Natural killer cell (primary cell): ENCODE data around the gene DISP1. TPM values are rescaled to one million over a fixed set of nuclear protein-coding genes. Genes with fewer than 3 reads are reported as not detected.

Experiments used
- ATAC-seq, 3 donors: fragments of 150-1000 bp in 2 of 3; fragments of 200-7000 bp in 1 of 3; cut with Tn5 transposase; 1 replicate in 1 of 3; 2 replicates in 2 of 3; pipeline ENCODE4 v1.10.0; 2021; ENCODE audit warnings: mild to moderate bottlenecking in 2 of 3, moderate library complexity in 2 of 3
- DNase-seq, 2 donors: peaks; one replicate each; pipeline versions ENCODE4 v3.0.0 to v3.0.0-alpha.2; 2013 to 2021; ENCODE audit warnings: mixed read lengths in 1 of 2
- H3K27ac ChIP-seq: one replicate; pipeline ENCODE4 v1.5.1; 2013; ENCODE audit warnings: mild to moderate bottlenecking, low read length
- H3K27me3 ChIP-seq: one replicate; pipeline ENCODE4 v1.6.1; 2013; ENCODE audit warnings: low read length; ENCODE audit not compliant: control insufficient read depth, insufficient read depth
- H3K36me3 ChIP-seq: one replicate; pipeline ENCODE4 v1.6.1; 2013; ENCODE audit warnings: low read length; ENCODE audit not compliant: control insufficient read depth, insufficient read depth
- H3K4me1 ChIP-seq: one replicate; pipeline ENCODE4 v1.6.1; 2013; ENCODE audit warnings: low read length; ENCODE audit not compliant: control insufficient read depth, insufficient read depth
- H3K4me3 ChIP-seq: one replicate; pipeline ENCODE4 v1.5.1; 2013; ENCODE audit warnings: low read length
- H3K9me3 ChIP-seq: one replicate; pipeline ENCODE4 v1.6.1; 2013; ENCODE audit warnings: low read length; ENCODE audit not compliant: control insufficient read depth, insufficient read depth
- H3K27ac Mint-ChIP-seq, 2 donors: one replicate each; pipeline ENCODE4 v1.8.0; 2022; ENCODE audit warnings: mild to moderate bottlenecking in 2 of 2, mixed read lengths in 2 of 2, moderate library complexity in 1 of 2
- H3K27me3 Mint-ChIP-seq, 2 donors: one replicate each; pipeline ENCODE4 v1.8.0; 2022; ENCODE audit warnings: low read depth in 2 of 2, mixed read lengths in 2 of 2
- H3K36me3 Mint-ChIP-seq: one replicate; pipeline ENCODE4 v1.8.0; 2022; ENCODE audit warnings: mixed read lengths
- H3K4me1 Mint-ChIP-seq, 2 donors: one replicate each; pipeline ENCODE4 v1.8.0; 2022; ENCODE audit warnings: mixed read lengths in 2 of 2
- H3K4me3 Mint-ChIP-seq: one replicate; pipeline ENCODE4 v1.8.0; 2022; ENCODE audit warnings: mild to moderate bottlenecking, moderate library complexity, mixed read lengths
- H3K9me3 Mint-ChIP-seq, 2 donors: one replicate each; pipeline ENCODE4 v1.8.0; 2022; ENCODE audit warnings: mixed read lengths in 2 of 2
- WGBS: methylation state at CpG from one replicate; pipeline ENCODE4 v1.1.7; 2013; ENCODE audit warnings: missing lambda C conversion rate; ENCODE audit not compliant: insufficient coverage; 5-methylcytosine and 5-hydroxymethylcytosine counted together
- intact Hi-C: fragments of 100-400 bp; cut with micrococcal nuclease; formaldehyde crosslinking; loops from one replicate; pipeline ENCODE4 v1.14.2; 2022
- total RNA-seq, 4 donors: library from RNA; stranded (reverse); fragments of 120-200 nt in 1 of 4; gene quantifications; one replicate each; pipeline versions ENCODE4 v1.2.3 to v1.2.4, GENCODE V29; 2013 to 2022
- TF ChIP-seq, protein P1 (sequence below): fragments of 200-600 bp; IDR thresholded peaks from one replicate; pipeline ENCODE4 v1.8.0; 2022; ENCODE audit warnings: antibody characterized with exemption

The DISP1 gene
- total RNA-seq, 3 donors from 2014 or later (not counting 1 experiment from before 2014, with no cell fraction given), result 3.7 to 6.0 (median 4.8) TPM

DNA sequence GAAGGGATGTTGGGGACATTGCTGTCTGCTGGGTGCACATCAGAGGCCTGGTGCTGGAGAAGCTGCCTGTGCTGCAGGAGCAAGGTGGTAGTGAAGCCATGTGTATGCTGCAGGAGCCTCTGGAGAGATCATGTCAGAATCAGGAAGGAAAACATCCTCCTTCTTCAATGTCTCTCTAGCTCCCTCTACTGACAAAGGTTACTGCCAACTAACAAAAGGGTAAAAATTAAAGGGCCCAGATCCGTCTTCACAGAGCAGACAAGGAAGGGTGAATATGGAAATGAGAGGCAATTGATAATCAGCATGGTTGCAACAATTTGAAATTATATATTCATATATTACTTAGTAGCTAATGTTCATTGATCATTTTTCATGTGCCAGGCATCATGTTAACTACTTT lies 45.7 kb upstream of the DISP1 start:
- Mint-ChIP-seq H3K36me3 (peaks cover 12% of the 10 kb centered on the region), H3K27me3 (peaks cover 0 to 4% of the 10 kb centered on the region in 2 donors), H3K4me1 (peaks cover 29% of the 10 kb centered on the region in 2 donors), H3K9me3 (peaks cover 2 to 3% of the 10 kb centered on the region in 2 donors), H3K4me3 (no peak overlapping the region), H3K27ac (no peak overlapping the region)
- TF ChIP-seq, protein P1, sequence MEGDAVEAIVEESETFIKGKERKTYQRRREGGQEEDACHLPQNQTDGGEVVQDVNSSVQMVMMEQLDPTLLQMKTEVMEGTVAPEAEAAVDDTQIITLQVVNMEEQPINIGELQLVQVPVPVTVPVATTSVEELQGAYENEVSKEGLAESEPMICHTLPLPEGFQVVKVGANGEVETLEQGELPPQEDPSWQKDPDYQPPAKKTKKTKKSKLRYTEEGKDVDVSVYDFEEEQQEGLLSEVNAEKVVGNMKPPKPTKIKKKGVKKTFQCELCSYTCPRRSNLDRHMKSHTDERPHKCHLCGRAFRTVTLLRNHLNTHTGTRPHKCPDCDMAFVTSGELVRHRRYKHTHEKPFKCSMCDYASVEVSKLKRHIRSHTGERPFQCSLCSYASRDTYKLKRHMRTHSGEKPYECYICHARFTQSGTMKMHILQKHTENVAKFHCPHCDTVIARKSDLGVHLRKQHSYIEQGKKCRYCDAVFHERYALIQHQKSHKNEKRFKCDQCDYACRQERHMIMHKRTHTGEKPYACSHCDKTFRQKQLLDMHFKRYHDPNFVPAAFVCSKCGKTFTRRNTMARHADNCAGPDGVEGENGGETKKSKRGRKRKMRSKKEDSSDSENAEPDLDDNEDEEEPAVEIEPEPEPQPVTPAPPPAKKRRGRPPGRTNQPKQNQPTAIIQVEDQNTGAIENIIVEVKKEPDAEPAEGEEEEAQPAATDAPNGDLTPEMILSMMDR, result no peak
- Histone ChIP-seq H3K36me3 (no peaks in the 10 kb centered on the region), H3K4me3 (no peak overlapping the region), H3K27ac (no peak overlapping the region), H3K4me1 (peaks cover 27% of the 10 kb centered on the region), H3K27me3 (no peaks in the 10 kb centered on the region), H3K9me3 (peaks cover 7% of the 10 kb centered on the region)
- intact Hi-C loops, result no loop called here
- ATAC-seq, result no peak
- DNase-seq, result no peak
- WGBS, result no CpG with 5 or more reads among the region's 1 CpG

DNA sequence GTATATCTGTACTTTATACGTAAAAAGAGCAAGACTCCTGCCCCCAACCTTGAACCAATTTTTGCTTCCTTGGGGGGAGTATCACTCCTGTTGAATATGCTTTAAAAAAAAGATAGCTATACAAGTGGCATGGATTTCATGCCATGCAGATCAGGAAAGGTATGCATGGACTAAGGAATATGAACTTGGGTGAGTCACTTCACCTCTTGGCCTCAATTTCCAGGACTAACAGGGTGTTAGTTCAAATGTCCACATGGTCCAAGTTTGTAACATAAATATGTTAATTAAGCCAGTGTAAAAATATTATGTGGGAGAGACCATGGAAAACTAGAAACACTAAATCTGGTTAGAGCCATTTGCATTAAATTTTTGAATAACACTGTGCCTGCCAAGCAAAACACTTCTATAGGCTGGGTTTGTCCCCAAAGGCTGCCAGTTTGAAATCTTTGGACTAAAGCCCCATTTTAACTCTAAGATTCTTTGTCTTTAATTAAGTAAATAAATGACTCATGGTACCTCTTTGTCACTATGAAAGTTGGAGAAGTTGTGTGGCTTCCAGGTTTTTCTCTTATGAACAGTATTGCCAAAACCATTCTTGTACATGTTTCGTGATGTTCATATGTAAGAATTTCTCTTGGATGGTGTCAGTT lies 44.7 kb upstream of the DISP1 start:
- WGBS, result 100% methylated on average over 1 of the region's 2 CpGs
- Histone ChIP-seq H3K4me1 (peaks cover 27% of the 10 kb centered on the region), H3K9me3 (peaks cover 7% of the 10 kb centered on the region), H3K36me3 (no peaks in the 10 kb centered on the region), H3K27ac (no peak overlapping the region), H3K4me3 (no peak overlapping the region), H3K27me3 (no peaks in the 10 kb centered on the region)
- peaks cover 29% of the 10 kb centered on the region in 2 donors for H3K4me1 Mint-ChIP-seq
- DNase-seq, result no peak
- H3K27ac Mint-ChIP-seq, result no peak overlapping the region
- H3K9me3 Mint-ChIP-seq, result peaks cover 2 to 3% of the 10 kb centered on the region in 2 donors
- no peak overlapping the region for H3K4me3 Mint-ChIP-seq
- no peak for ATAC-seq
- peaks cover 12% of the 10 kb centered on the region for H3K36me3 Mint-ChIP-seq
- peaks cover 0 to 6% of the 10 kb centered on the region in 2 donors for H3K27me3 Mint-ChIP-seq
- TF ChIP-seq, protein P1, result no peak
- intact Hi-C loops, result no loop called here

DNA sequence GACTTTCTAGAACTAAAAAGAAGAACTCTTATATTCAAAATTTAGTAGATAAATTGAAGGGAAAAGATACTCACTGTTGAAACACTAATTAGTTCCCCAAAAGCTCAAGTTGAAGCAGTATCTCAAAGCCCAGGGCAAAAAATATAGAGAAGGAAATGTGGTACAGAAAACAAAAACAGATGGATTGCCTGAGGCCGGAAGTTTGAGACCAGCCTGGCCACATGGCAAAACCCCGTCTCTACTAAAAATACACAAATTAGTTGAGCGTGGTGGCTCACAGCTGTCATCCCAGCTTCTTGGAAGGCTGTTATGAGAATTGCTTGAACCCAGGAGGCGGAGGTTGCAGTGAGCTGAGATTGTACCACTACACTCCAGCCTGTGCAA lies 41.9 kb upstream of the DISP1 start:
- Histone ChIP-seq H3K4me1 (peaks cover 20% of the 10 kb centered on the region), H3K9me3 (peaks cover 7% of the 10 kb centered on the region), H3K36me3 (no peaks in the 10 kb centered on the region), H3K4me3 (no peak overlapping the region), H3K27ac (peak overlapping the region; percentile 47), H3K27me3 (no peaks in the 10 kb centered on the region)
- Mint-ChIP-seq H3K36me3 (peaks cover 12% of the 10 kb centered on the region), H3K27me3 (peaks cover 0 to 6% of the 10 kb centered on the region in 2 donors), H3K4me3 (peak overlapping the region; percentile 78), H3K27ac (peak overlapping the region; percentile 65 to 79), H3K9me3 (peaks cover 2 to 3% of the 10 kb centered on the region in 2 donors), H3K4me1 (peaks cover 19 to 20% of the 10 kb centered on the region in 2 donors)
- ATAC-seq (peak; percentile 28 to 75 (median 31)), DNase-seq (peak in 1 of 2 donors; percentile 13)
- TF ChIP-seq, protein P1, result no peak
- intact Hi-C loops, result no loop called here
- WGBS, result 8% methylated on average over 3 of the region's 4 CpGs

DNA sequence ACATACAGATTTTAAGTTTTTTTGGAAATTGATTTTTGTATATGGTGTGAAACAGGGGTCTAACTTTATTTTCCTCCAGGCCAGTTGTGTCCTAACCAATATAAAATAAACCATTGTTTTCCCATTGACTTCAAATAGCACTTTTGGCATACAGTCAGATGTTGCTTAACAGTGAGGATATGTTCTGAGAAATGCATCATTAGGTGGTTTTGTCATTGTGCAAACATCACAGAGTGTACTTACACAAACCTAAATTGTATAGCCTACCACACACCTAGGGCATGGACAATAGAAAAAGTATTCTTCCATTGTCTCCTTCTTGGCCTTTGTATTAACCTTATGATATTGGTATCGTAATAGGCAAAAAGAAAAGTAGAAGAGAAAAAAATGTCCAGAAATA lies 37.4 kb upstream of the DISP1 start:
- Mint-ChIP-seq H3K27me3 (peaks cover 17 to 21% of the 10 kb centered on the region in 2 donors), H3K27ac (no peak overlapping the region), H3K36me3 (no peaks in the 10 kb centered on the region), H3K4me1 (peaks cover 11 to 12% of the 10 kb centered on the region in 2 donors), H3K9me3 (no peaks in the 10 kb centered on the region), H3K4me3 (no peak overlapping the region)
- TF ChIP-seq, protein P1, result no peak
- Histone ChIP-seq H3K9me3 (no peaks in the 10 kb centered on the region), H3K4me1 (peaks cover 10% of the 10 kb centered on the region), H3K27me3 (no peaks in the 10 kb centered on the region), H3K4me3 (no peak overlapping the region), H3K27ac (no peak overlapping the region), H3K36me3 (no peaks in the 10 kb centered on the region)
- intact Hi-C loops, result no loop called here
- ATAC-seq, result no peak
- WGBS, result no CpG with 5 or more reads among the region's 1 CpG
- DNase-seq, result no peak
